HG03064 (cell line): ENCODE data around the gene HADH.
"Not testable (repeated sequence)": the region's sequence is repeated elsewhere in the genome, so short reads cannot be mapped to it uniquely, and the experiment has no call there.

Experiments
- ATAC-seq: cut with Tn5 transposase; IDR thresholded peaks from one replicate; pipeline ENCODE4 v1.9.1; 2021; ENCODE audit warnings: low read depth; ENCODE audit not compliant: unreplicated experiment

HADH gene

DNA sequence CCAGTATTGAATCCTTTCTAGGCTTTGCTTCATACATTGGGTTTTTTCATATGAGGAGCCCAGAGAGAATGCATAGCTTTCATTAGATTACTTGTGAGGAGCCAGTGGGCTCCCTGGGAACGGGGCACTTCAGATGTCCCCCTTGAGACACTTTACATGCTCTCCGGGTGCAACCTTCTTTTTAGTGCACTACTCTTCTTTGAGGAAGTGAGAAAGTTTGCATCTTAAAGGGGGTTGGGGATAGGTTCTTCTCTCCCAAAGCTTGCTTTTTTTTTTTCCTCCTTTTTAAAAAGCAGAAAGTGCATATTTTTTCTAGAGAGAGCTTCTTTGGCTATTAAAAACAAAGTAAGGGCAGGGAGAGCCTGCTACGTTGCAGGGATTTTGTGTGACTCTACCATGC lies 4.3 kb downstream of the HADH start:
- ATAC-seq: peak; percentile 34

DNA sequence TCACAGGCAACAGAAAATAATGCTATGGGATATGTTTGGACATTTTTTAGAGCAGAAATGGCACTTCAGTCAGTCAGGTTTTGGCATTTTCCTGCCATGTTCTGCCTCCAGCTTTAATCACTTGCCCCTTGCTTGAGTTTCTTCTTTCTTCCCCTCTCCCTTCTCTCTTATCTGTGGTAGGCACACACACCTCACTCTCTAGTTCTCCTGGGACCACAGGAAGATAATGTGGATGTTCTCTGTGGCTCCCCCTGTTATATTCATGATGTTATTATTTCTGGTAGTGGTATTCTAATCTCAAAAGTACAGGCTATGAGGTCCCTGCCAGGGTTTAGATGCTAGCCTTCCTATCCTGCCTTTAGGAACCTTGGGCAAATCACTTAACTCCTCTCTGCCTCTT lies 5.2 kb downstream of the HADH start:
- ATAC-seq: no peak

DNA sequence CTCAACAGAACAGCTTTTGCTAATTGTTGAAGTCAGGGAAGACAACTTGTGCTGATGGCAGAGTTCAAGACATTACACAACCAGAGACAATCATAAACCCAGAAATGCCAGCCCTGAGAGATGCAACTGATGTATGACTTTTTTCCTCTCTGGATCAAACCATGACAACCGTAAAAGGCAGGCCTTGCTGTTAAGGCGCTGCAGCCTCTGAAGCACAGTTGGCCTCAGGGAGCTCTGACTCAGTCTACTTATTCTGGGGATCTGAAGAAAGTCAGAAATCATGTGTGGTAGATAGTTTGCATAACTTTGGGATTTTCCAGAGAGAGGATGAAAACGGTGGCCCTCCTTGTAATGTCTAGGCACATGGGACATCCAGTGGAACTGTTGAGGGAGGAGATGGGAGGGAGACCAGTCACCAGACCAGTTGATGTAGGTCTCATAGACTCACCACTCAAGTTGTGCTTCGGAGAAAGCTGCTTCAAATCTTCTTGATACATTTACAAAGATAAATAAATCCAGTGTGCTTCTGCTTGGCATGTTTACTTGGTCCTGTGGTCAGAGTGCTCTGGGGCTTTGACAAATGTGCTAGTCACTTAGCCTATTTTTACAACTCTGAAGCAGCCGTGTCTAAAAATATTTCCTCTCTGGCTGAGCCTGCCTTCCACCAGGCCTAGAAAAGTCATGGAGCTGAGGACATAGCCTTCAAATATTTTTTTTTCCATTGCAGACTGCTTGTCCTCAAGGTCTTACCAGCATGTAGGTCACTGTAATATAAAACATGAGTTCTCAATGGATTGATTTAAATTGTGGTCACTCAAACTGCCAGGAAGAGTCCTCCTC lies 7.5 kb downstream of the HADH start:
- no peak for ATAC-seq

DNA sequence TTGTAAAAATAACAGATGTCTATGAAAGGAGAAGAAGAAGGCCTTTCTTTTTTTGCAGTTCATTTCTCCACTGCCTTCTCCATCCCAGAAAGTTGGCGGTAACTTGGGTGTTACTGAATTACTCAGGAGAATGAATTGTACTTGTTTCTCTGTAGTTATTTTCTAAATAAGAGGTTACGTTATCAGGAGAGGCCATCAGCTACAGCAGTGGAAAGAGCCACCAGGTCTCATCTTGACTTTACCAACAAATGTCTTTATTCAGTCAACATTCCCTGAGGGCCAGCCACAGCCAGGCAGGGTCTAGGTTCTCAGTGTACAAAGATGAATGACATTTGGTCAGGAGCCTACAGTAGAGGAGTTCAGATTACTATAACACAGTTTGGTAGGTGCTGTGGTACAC lies 8.1 kb downstream of the HADH start:
- no peak for ATAC-seq

DNA sequence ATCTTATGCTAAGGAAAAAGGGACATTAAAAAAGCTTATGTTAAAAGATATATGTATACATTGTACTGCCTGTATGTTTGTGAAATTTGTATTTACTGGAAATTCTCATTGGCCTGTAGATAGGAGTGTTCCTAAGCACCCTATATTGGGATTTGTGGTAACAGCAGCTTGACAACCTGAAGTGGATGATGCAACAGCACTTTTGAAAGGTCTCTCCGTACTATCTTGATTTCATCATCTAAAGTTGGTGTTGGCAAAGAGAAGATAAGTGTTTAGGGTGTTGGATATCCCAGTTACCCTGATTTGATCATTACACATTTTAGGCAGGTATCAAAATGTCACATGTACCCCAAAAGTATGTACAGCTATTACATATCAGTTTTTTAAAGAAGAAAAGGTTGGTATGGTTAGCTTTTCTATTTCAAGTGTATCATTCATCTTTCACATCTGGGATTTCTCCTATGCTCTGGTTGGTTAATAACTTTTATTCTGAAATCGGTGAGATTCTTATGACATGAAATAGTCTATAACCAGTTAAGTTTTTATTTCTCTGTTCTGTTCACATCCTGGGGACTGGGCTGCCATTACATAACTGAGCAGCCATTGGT lies 10.3 kb downstream of the HADH start:
- no peak for ATAC-seq

GRCh38 chr4:108001540-108002135 lies 11.9 kb downstream of the HADH start:
- no peak for ATAC-seq

DNA sequence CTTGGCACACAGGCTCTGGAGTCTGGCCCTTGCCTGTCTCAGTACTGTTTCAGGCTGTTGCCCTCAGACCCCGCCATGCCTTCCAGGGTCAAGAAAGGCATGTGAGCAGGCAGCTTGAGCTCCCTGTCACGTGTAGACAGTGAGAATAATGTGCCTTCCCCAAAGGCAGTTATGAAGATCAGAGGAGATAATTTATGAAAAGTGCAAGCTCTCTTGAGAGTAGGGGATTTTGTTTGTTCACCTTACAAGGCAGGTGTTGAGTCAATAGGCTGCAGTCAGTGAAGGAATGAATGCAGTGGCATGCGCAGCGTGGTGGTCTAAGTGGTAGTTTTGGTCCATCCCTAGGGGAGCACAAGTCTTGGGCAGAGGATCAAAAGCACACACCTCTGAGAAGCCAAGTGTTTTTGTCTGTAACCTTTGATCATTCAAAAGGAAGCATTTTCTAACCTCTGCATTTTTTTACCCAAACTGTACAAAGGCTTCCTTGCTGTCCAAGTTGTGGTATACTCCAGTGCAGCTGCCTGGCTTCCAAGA lies 14.4 kb downstream of the HADH start:
- ATAC-seq: peak; percentile 65

DNA sequence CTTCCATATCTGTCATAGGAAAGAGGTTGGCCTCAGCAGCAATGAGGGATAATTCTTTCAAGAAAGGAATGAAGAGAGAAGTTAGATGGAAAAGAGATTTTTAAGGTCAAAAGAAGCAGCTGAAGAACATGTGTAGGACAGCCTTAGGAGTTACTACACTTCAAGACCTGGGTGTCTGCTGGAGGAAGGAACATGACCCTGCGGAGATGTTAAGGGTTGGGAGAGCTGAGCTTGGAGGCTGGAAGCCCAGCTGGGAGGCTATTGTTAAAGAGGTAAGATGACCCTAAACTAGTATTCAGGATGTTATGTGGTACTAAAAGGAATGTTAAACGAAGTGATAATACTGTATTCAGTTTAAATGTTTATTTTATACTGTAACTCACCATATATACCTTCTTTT lies 15.0 kb downstream of the HADH start:
- ATAC-seq: no peak

DNA sequence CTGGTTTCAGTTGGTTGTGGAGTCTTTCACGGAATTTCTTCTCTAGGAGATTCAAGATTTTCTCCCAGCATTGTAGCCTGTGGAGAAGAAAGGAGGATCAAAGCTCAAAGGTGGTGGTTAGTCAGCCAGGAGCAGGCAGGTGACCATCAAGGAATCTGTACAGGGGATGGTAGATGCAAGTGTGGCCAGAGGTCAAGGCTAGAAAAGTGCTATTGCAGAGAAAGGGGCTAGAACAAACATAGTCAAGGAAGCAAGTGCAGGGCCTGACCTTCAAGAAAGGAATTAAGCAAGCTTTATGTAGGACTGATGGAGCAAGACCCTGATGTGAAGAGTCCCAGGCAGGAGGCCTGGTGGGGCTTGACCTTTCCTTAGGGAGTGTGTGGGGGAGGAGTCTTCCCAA lies 16.1 kb downstream of the HADH start:
- ATAC-seq: no peak

GRCh38 chr4:108006361-108006760 lies 16.7 kb downstream of the HADH start:
- no peak for ATAC-seq

GRCh38 chr4:108007984-108008383 lies 18.3 kb downstream of the HADH start:
- ATAC-seq: no peak

DNA sequence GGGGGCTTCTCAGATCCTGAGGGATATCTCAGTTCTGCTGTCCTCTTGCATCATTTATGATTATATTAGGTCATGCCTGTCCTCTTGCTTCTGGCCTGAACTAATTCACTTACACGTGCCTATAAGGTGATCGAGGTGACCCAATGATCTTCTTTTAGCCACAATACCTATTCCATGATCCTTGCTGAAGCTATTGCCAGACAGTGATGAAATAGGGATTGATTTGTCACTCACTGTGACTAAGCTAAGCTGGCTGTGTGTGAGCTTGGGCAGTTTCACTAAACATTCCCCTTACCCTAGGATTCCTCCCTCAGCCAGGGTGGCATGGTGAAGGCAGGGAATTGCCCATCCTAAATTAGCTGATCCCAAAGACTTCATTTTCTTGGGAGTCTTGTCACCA lies 19.0 kb downstream of the HADH start:
- no peak for ATAC-seq

DNA sequence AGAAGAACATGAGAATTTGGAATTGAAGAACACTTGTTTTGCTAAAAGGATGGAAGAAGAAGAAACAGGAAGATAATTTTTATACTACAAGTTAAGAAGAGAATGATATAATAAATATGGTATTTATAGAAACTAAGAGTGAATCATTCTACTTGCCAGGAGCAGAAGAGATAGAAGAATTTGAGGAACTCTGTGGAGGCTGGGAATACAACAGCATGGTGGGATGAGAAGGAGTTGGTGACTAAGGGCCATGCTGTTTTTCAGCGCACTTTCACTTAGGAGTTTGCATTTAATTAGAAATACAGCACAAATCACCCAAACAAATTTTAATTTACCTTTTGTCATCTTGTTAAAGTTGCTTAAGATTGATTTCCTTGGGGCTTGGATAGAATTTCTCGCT lies 20.5 kb downstream of the HADH start:
- no peak for ATAC-seq

GRCh38 chr4:108012382-108012781 lies 22.7 kb downstream of the HADH start:
- not testable (repeated sequence) for ATAC-seq

- no peak for ATAC-seq
Measured at GRCh38 chr4:108013327-108013726, 23.6 kb downstream of the HADH start.

- ATAC-seq: no peak
Measured at GRCh38 chr4:108013955-108014354, 24.3 kb downstream of the HADH start.

DNA sequence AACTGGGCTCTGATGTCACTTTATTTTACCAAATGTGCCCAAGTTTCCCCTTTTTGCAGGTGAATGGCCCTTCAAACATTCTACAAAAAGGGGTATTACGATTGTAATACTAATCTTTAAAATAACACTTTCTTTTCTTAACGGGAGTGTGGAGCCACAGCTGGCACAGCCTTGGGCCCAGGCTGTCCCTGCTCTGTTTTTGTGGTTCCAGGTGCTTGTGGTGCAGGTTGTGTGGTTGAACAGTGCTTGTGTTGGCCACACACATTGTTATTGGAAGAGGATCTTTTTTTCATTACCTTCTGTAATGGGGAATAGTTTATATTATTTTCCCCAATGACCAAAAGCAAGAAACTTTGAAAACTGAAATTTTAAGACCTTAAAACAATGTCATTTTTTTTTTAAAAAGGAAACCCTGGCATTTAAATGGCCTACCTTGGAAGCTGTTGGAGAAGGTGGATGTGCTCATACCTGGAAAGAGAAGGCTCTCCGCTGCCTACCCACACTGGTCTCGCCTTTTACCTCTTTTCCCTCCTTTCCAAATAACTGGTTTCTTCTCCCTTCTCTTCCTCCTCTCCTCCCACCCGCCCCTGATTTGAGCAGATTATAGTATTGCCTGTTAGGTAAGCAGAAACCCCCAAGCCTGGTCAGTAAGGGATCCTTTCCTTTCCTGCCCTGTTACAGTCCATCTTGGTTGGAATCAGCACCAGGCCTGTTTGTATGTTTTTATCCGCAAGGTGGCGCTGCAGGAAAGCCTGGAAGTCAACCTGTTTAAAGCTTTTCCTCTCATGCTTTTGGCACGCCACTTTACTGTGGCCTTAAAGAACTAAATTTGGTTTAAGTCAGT lies 28.6 kb downstream of the HADH start:
- no peak for ATAC-seq

DNA sequence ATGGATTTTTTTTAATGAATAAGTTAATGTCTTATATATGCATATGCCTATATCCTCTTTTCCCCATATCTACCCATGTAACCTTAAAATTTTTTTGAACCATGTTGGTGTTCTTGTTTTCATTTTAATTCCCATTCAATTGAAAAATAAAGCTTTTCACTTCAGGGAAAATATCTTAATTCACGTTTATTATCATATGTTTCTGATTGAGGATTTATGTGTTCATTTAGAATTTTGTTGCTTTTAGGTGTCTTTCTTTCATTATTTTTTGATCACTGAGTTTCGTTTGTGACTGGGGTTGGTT lies 29.1 kb downstream of the HADH start:
- no peak for ATAC-seq

GRCh38 chr4:108024085-108024877 lies 34.6 kb downstream of the HADH start:
- ATAC-seq: no peak

- ATAC-seq: no peak
Measured at GRCh38 chr4:108024878-108025165, 35.1 kb downstream of the HADH start.
